Measurements from ENCODE around the gene CXCR5. TPM values are rescaled to one million over a fixed set of nuclear protein-coding genes. Genes with fewer than 3 reads are reported as not detected.

CXCR5 gene
- total and polyA plus RNA-seq, 2 donors (not counting 1 experiment from before 2014, with no cell fraction given), result not detected

DNA sequence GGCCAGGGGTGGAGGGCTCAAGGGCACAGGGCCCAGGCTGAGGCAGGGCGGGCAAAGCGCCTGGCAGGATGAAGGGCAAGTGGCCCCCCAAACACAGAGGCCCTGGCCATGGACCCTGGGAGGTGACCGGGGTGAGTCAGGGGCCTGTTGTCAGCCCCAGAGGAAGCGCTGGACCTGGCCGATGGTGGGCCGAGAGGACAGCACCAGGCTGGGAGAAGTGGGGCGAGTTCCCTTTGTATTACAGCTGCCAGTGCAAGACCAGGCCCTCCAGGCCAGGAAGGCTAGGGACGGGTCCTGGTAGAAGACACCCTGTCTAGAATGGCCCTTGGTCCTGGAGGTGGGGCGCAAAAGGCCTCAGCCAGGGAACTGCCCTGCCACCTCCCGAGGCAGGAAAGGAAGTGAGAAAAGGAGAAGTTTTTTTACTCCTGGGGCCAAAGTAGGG, 12.8 kb downstream of the CXCR5 start:
- H3K36me3 ChIP-seq (ENCODE audit: control insufficient read depth, insufficient read depth, low read length), result peaks cover 26% of the 10 kb centered on the region
- TF ChIP-seq, protein P1, sequence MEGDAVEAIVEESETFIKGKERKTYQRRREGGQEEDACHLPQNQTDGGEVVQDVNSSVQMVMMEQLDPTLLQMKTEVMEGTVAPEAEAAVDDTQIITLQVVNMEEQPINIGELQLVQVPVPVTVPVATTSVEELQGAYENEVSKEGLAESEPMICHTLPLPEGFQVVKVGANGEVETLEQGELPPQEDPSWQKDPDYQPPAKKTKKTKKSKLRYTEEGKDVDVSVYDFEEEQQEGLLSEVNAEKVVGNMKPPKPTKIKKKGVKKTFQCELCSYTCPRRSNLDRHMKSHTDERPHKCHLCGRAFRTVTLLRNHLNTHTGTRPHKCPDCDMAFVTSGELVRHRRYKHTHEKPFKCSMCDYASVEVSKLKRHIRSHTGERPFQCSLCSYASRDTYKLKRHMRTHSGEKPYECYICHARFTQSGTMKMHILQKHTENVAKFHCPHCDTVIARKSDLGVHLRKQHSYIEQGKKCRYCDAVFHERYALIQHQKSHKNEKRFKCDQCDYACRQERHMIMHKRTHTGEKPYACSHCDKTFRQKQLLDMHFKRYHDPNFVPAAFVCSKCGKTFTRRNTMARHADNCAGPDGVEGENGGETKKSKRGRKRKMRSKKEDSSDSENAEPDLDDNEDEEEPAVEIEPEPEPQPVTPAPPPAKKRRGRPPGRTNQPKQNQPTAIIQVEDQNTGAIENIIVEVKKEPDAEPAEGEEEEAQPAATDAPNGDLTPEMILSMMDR (conservative IDR thresholded peaks at IDR 0.05 in 1 of 2, IDR thresholded peaks at IDR 0.05 in 1 of 2; ENCODE audit: low read depth in 1 of 2, low read length in 2 of 2), result no peak
- no peak for TF ChIP-seq EZH2 (IDR thresholded peaks at IDR 0.05; ENCODE audit: low read length, missing control alignments)

GRCh38 chr11:118896921-118897591, 13.4 kb downstream of the CXCR5 start:
- Histone ChIP-seq H3K79me2 (ENCODE audit: control insufficient read depth, insufficient read depth, low read length) (no peaks in the 10 kb centered on the region), H3K27ac (ENCODE audit: insufficient read depth, low read length) (no peak overlapping the region), H3K27me3 (ENCODE audit: control insufficient read depth, insufficient read depth, low read length) (no peaks in the 10 kb centered on the region), H3K9me3 (ENCODE audit: control insufficient read depth, insufficient read depth, low read depth, low read length) (no peaks in the 10 kb centered on the region), H4K20me1 (ENCODE audit: control insufficient read depth, extremely low read depth, insufficient read depth, low read length) (no peaks in the 10 kb centered on the region), H3K4me2 (ENCODE audit: extremely low read depth, insufficient read depth, low read length) (no peak overlapping the region), H3K4me3 (replicated peaks in 1 of 4; ENCODE audit: control extremely low read depth in 1 of 4, insufficient read depth in 1 of 4, low read depth in 3 of 4, low read length in 4 of 4) (no peak overlapping the region), H3K9ac (ENCODE audit: insufficient read depth, low read length) (no peak overlapping the region), H3K4me1 (ENCODE audit: control insufficient read depth, extremely low read depth, insufficient read depth, low read length) (no peaks in the 10 kb centered on the region), H2AFZ (ENCODE audit: low read length) (no peak overlapping the region), H3K36me3 (ENCODE audit: control insufficient read depth, insufficient read depth, low read length) (peaks cover 31% of the 10 kb centered on the region)
- TF ChIP-seq, protein P1 (conservative IDR thresholded peaks at IDR 0.05 in 1 of 2, IDR thresholded peaks at IDR 0.05 in 1 of 2; ENCODE audit: low read depth in 1 of 2, low read length in 2 of 2), result no peak
- TF ChIP-seq EZH2 (IDR thresholded peaks at IDR 0.05; ENCODE audit: low read length, missing control alignments), result no peak
- DNase-seq (ENCODE audit: low read depth in 2 of 2), result no peak

More for the DNA sequence above, 12.8 kb downstream of the CXCR5 start:
- Histone ChIP-seq H2AFZ (ENCODE audit: low read length) (no peak overlapping the region), H3K4me2 (ENCODE audit: extremely low read depth, insufficient read depth, low read length) (no peak overlapping the region), H3K27ac (ENCODE audit: insufficient read depth, low read length) (no peak overlapping the region), H3K27me3 (ENCODE audit: control insufficient read depth, insufficient read depth, low read length) (no peaks in the 10 kb centered on the region), H3K4me3 (replicated peaks in 1 of 4; ENCODE audit: control extremely low read depth in 1 of 4, insufficient read depth in 1 of 4, low read depth in 3 of 4, low read length in 4 of 4) (no peak overlapping the region), H3K9ac (ENCODE audit: insufficient read depth, low read length) (no peak overlapping the region), H3K4me1 (ENCODE audit: control insufficient read depth, extremely low read depth, insufficient read depth, low read length) (no peaks in the 10 kb centered on the region), H3K9me3 (ENCODE audit: control insufficient read depth, insufficient read depth, low read depth, low read length) (no peaks in the 10 kb centered on the region), H3K79me2 (ENCODE audit: control insufficient read depth, insufficient read depth, low read length) (no peaks in the 10 kb centered on the region), H4K20me1 (ENCODE audit: control insufficient read depth, extremely low read depth, insufficient read depth, low read length) (no peaks in the 10 kb centered on the region)
- DNase-seq (ENCODE audit: low read depth in 2 of 2), result no peak

DNA sequence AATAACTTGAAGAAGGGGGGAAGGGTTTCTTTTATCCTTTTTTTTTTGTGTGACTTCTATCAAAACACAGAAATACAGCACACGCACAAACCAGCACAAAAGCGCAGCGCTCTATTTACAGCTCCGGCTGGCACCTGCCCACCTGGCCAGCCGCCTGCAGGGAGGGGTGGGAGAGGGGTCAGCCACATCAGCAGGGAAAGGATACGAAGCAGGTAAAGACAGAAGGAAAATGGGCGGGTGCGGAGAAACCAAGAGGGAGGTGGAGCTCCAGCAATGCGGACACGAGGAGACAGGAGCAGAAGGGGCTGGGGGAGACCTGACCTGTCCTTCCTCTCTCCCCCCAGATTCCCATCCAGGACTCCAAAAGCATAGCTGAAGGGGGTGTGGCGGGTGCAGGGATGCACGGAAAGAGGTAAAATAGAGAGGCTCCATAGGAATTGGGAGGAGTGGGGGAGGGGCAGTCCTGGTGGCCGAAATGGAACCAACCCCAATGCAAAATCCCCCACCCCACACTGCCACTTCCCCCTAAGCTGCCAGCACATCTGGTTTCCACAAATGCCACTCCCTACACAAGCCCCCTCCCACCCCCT, 14.1 kb downstream of the CXCR5 start:
- Histone ChIP-seq H3K79me2 (ENCODE audit: control insufficient read depth, insufficient read depth, low read length) (no peaks in the 10 kb centered on the region), H3K9me3 (ENCODE audit: control insufficient read depth, insufficient read depth, low read depth, low read length) (no peaks in the 10 kb centered on the region), H3K27me3 (ENCODE audit: control insufficient read depth, insufficient read depth, low read length) (no peaks in the 10 kb centered on the region), H3K27ac (ENCODE audit: insufficient read depth, low read length) (no peak overlapping the region), H3K4me3 (replicated peaks in 1 of 4; ENCODE audit: control extremely low read depth in 1 of 4, insufficient read depth in 1 of 4, low read depth in 3 of 4, low read length in 4 of 4) (no peak overlapping the region), H3K4me2 (ENCODE audit: extremely low read depth, insufficient read depth, low read length) (no peak overlapping the region), H2AFZ (ENCODE audit: low read length) (no peak overlapping the region), H4K20me1 (ENCODE audit: control insufficient read depth, extremely low read depth, insufficient read depth, low read length) (no peaks in the 10 kb centered on the region), H3K4me1 (ENCODE audit: control insufficient read depth, extremely low read depth, insufficient read depth, low read length) (no peaks in the 10 kb centered on the region), H3K9ac (ENCODE audit: insufficient read depth, low read length) (no peak overlapping the region), H3K36me3 (ENCODE audit: control insufficient read depth, insufficient read depth, low read length) (peaks cover 32% of the 10 kb centered on the region)
- DNase-seq (ENCODE audit: low read depth in 2 of 2), result no peak
- TF ChIP-seq, protein P1 (conservative IDR thresholded peaks at IDR 0.05 in 1 of 2, IDR thresholded peaks at IDR 0.05 in 1 of 2; ENCODE audit: low read depth in 1 of 2, low read length in 2 of 2), result no peak
